ENCODE results near the gene CDK2AP2. TPM values are rescaled to one million over a fixed set of nuclear protein-coding genes. Genes with fewer than 3 reads are reported as not detected.

Gene CDK2AP2
- total and polyA plus RNA-seq, 10 of the 15 experiments (the other 5 are each of a cell fraction or from before 2014, with no cell fraction given), result 8.0 to 177 (median 40.9) TPM

DNA sequence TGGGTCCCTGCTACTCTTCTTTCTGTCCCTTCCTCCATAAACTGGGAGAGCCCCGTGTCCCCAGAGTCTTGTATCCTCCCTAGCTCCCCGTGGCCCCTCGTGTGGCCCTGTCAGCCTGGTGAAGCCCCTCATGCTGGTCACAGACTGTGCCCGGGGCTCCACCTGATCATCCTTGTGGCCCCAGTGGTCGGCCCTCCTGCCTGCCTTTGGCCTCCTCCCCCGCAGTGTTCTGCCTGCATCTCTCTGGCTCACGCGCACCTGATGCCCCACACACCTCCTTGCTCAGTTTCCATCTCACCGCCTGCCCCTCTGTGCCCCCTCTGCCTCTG, 16.5 kb upstream of the CDK2AP2 start:
- no TSS peak for BruUV-seq (replicated peaks)
- Histone ChIP-seq H3K36me3 (ENCODE audit: control insufficient read depth in 2 of 2, insufficient read depth in 2 of 2, low read length in 1 of 2) (no peaks in the 10 kb centered on the region), H3K27me3 (replicated peaks in 1 of 2; ENCODE audit: control insufficient read depth in 2 of 2, insufficient read depth in 2 of 2, low read length in 1 of 2) (no peaks in the 10 kb centered on the region), H3K4me3 (no peak overlapping the region), H3K9ac (ENCODE audit: control insufficient read depth, insufficient read depth, low read length) (no peak overlapping the region), H3K9me3 (replicated peaks; ENCODE audit: control insufficient read depth, insufficient read depth, low read length) (no peaks in the 10 kb centered on the region), H3K4me1 (ENCODE audit: control insufficient read depth, insufficient read depth, low read length) (no peaks in the 10 kb centered on the region), H4K20me1 (ENCODE audit: control insufficient read depth, insufficient read depth) (no peaks in the 10 kb centered on the region), H2AFZ (ENCODE audit: control insufficient read depth, low read depth, low read length) (no peak overlapping the region), H3K4me2 (ENCODE audit: control insufficient read depth, insufficient read depth) (no peak overlapping the region), H3K27ac (ENCODE audit: control insufficient read depth, insufficient read depth) (no peak overlapping the region), H3K79me2 (ENCODE audit: control insufficient read depth, insufficient read depth, low read length) (no peaks in the 10 kb centered on the region)
- in situ Hi-C loops (cut with MboI), result no loop called here
- DNase-seq (ENCODE audit: low read depth, low spot score) (no peak), FAIRE-seq (no peak), ATAC-seq (no peak)
- ChIA-PET POLR2A (no interaction called here), RAD21 (ENCODE audit: unreplicated experiment) (no interaction called here), SMC1A (ENCODE audit: uncharacterized antibody, unreplicated experiment) (no interaction called here), CTCF (no interaction called here)
- 52% methylated on average over 9 of the region's 9 CpGs for WGBS (ENCODE audit: insufficient coverage, insufficient replicate concordance, low lambda C conversion rate, missing lambda C conversion rate)
- intact Hi-C loops (cut with micrococcal nuclease; ENCODE audit: unreplicated experiment), result no loop called here
- TF ChIP-seq IKZF1 (conservative IDR thresholded peaks at IDR 0.05), result no peak
- TF ChIP-seq NFXL1 (IDR thresholded peaks at IDR 0.05; ENCODE audit: borderline replicate concordance), result no peak
- no peak for TF ChIP-seq IRF4 (IDR thresholded peaks at IDR 0.05; ENCODE audit: low read depth, low read length)
- no peak for TF ChIP-seq E2F8 (IDR thresholded peaks at IDR 0.05; ENCODE audit: low read depth, partially characterized antibody)
- TF ChIP-seq NR2F1 (conservative IDR thresholded peaks at IDR 0.05), result no peak
- no peak for TF ChIP-seq DPF2 (IDR thresholded peaks at IDR 0.05)
- TF ChIP-seq, protein P1, sequence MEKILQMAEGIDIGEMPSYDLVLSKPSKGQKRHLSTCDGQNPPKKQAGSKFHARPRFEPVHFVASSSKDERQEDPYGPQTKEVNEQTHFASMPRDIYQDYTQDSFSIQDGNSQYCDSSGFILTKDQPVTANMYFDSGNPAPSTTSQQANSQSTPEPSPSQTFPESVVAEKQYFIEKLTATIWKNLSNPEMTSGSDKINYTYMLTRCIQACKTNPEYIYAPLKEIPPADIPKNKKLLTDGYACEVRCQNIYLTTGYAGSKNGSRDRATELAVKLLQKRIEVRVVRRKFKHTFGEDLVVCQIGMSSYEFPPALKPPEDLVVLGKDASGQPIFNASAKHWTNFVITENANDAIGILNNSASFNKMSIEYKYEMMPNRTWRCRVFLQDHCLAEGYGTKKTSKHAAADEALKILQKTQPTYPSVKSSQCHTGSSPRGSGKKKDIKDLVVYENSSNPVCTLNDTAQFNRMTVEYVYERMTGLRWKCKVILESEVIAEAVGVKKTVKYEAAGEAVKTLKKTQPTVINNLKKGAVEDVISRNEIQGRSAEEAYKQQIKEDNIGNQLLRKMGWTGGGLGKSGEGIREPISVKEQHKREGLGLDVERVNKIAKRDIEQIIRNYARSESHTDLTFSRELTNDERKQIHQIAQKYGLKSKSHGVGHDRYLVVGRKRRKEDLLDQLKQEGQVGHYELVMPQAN (conservative IDR thresholded peaks at IDR 0.05), result no peak
- no peak for TF ChIP-seq USF1 (IDR thresholded peaks at IDR 0.05; ENCODE audit: borderline replicate concordance, extremely low read length, insufficient read depth, low read depth, low read length)
- TF ChIP-seq ASH2L (IDR thresholded peaks at IDR 0.05; ENCODE audit: borderline replicate concordance, low read depth), result no peak
- TF ChIP-seq RUNX3 (IDR thresholded peaks at IDR 0.05; ENCODE audit: low read length), result no peak
- TF ChIP-seq STAT3 (IDR thresholded peaks at IDR 0.05; ENCODE audit: low read depth, low read length), result no peak
- no peak for TF ChIP-seq BCL11A (IDR thresholded peaks at IDR 0.05; ENCODE audit: low read depth, low read length)
- TF ChIP-seq SIX5 (IDR thresholded peaks at IDR 0.05; ENCODE audit: low read depth, low read length, severe bottlenecking), result no peak
- TF ChIP-seq, protein P2, sequence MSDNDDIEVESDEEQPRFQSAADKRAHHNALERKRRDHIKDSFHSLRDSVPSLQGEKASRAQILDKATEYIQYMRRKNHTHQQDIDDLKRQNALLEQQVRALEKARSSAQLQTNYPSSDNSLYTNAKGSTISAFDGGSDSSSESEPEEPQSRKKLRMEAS (IDR thresholded peaks at IDR 0.05; ENCODE audit: low read depth, low read length), result no peak
- no peak for TF ChIP-seq ZSCAN29 (IDR thresholded peaks at IDR 0.05)
- no peak for TF ChIP-seq ZNF622 (IDR thresholded peaks at IDR 0.05)
- no peak for TF ChIP-seq EP300 (IDR thresholded peaks at IDR 0.05; ENCODE audit: borderline replicate concordance in 1 of 2, control insufficient read depth in 1 of 2, low read depth in 2 of 2, low read length in 2 of 2)

Measured in GM12878 (cell line).